OCI-LY7 (cell line): ENCODE data around the gene CDKN2B-AS1.

Experiments used
- CTCF ChIP-seq: fragments of 200-600 bp; sonication (generic); conservative IDR thresholded peaks from 2 replicates; pipeline ENCODE4 v1.5.1; 2014; ENCODE audit warnings: mild to moderate bottlenecking, antibody characterized with exemption, low read length, moderate library complexity, mixed read lengths
- EZH2phosphoT487 ChIP-seq: fragments of 200-600 bp; sonication (generic); IDR thresholded peaks from 2 replicates; pipeline ENCODE4 v1.6.1; 2018; ENCODE audit warnings: low read depth, borderline replicate concordance, mild to moderate bottlenecking, mixed run types, antibody characterized with exemption, low read length, moderate library complexity, mixed read lengths

GRCh38 chr9:22105005-22105722 is 110.6 kb downstream of the CDKN2B-AS1 start:
- no peak for TF ChIP-seq CTCF
- TF ChIP-seq EZH2phosphoT487: no peak
